Upper lobe of left lung (tissue), 6 donors: ENCODE measurements around the gene PVALEF. TPM values are rescaled to one million over a fixed set of nuclear protein-coding genes. Genes with fewer than 3 reads are reported as not detected.

Experiments used
- ATAC-seq, 2 donors: fragments of 200-7000 bp; cut with Tn5 transposase; one replicate each; pipeline ENCODE4 v1.9.1; 2022; ENCODE audit warnings: mild to moderate bottlenecking in 2 of 2, moderate library complexity in 2 of 2; ENCODE audit not compliant: low FRiP score in 2 of 2
- DNase-seq, 2 donors: peaks; one replicate each; pipeline ENCODE4 v3.0.0-alpha.2; 2019 to 2020
- H3K27ac ChIP-seq, 4 donors: fragments of 200-600 bp; sonication (generic); one replicate each; pipeline ENCODE4 v1.5.1; 2016 to 2019
- H3K27me3 ChIP-seq, 4 donors: fragments of 200-600 bp; sonication (generic); one replicate each; pipeline ENCODE4 v1.5.1; 2017 to 2019
- H3K36me3 ChIP-seq, 4 donors: fragments of 200-600 bp; sonication (generic); one replicate each; pipeline ENCODE4 v1.5.1; 2016 to 2019
- H3K4me1 ChIP-seq, 4 donors: fragments of 200-600 bp; sonication (generic); one replicate each; pipeline ENCODE4 v1.5.1; 2018 to 2019
- H3K4me3 ChIP-seq, 4 donors: fragments of 200-600 bp; sonication (generic); one replicate each; pipeline ENCODE4 v1.5.1; 2017 to 2019; ENCODE audit warnings: mild to moderate bottlenecking in 2 of 4, moderate library complexity in 1 of 4
- H3K9me3 ChIP-seq, 4 donors: fragments of 200-600 bp; sonication (generic); one replicate each; pipeline ENCODE4 v1.5.1; 2018 to 2019
- CTCF ChIP-seq, 6 experiments: fragments of 450-650 bp in 4 of 6; fragments of 200-600 bp in 2 of 6; sonication (generic) in 2 of 6; IDR thresholded peaks; one replicate each; pipeline ENCODE4 v1.5.1; 2016 to 2019; ENCODE audit warnings: antibody characterized with exemption in 6 of 6
- EP300 ChIP-seq, 4 donors: sonication (generic); formaldehyde crosslinking; IDR thresholded peaks; one replicate each; pipeline ENCODE4 v1.5.1; 2017; ENCODE audit warnings: antibody characterized with exemption in 4 of 4, control low read depth in 2 of 4
- POLR2A ChIP-seq, 4 donors: fragments of 450-650 bp; IDR thresholded peaks; one replicate each; pipeline ENCODE4 v1.5.1; 2016 to 2017; ENCODE audit warnings: antibody characterized with exemption in 4 of 4, mild to moderate bottlenecking in 2 of 4
- POLR2AphosphoS5 ChIP-seq, 2 donors: sonication (generic); formaldehyde crosslinking; IDR thresholded peaks; one replicate each; pipeline ENCODE4 v1.5.1; 2017; ENCODE audit warnings: antibody characterized with exemption in 2 of 2
- WGBS, 2 donors: methylation state at CpG; one replicate each; pipeline ENCODE4 v1.1.5; 2017 to 2018; 5-methylcytosine and 5-hydroxymethylcytosine counted together
- total RNA-seq, 6 donors: library from RNA; depleted of rRNA in 4 of 6; stranded (reverse); fragments of >200 nt in 4 of 6; gene quantifications; one replicate each; pipeline versions ENCODE4 v1.1.0 to v1.2.1, GENCODE V29; 2016 to 2021
- donor health status: DM: no; HTN: no; CAD: no; lungs with moderate emphysema.
- donor health status: DM: no; HTN: yes; CAD: no; lungs with severe emphysema.

The PVALEF gene
- total RNA-seq, 6 donors from 2014 or later = not detected

DNA sequence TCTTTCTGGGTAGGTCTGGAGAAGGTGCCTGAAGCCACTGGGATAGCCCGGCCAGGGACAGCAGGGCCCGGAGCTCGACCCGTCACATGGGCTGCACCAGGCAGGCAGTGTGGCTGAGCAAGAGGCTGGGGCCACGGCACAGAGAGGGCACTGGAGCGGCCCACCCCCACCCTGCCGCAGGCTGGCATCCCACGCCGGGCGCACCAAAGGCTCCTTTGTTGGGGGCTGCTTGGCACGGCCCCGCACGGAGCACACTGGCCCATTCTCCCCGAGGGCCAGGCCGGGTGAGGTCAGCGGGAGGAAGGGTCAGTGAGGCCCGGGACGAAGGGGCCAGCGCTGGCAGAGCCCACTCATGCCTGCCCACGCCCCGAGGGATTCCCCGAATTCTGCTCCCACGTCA lies 36.5 kb upstream of the PVALEF start:
- H3K27ac ChIP-seq = no peak overlapping the region
- H3K27me3 ChIP-seq = no peaks in the 10 kb centered on the region
- no peak for ATAC-seq
- no peak overlapping the region for H3K4me3 ChIP-seq
- H3K9me3 ChIP-seq = no peaks in the 10 kb centered on the region
- TF ChIP-seq CTCF (IDR thresholded peaks at IDR 0.05) (no peak), POLR2AphosphoS5 (IDR thresholded peaks at IDR 0.05) (no peak), EP300 (IDR thresholded peaks at IDR 0.05) (no peak)
- DNase-seq = peak in 1 of 2 donors; percentile 79
- H3K4me1 ChIP-seq = peaks cover 0 to 24% (median 12%) of the 10 kb centered on the region in 4 donors
- 92% methylated on average over 23 of the region's 23 CpGs; no CpG with 5 or more reads in 1 of the 2 donors for WGBS, 2 donors
- H3K36me3 ChIP-seq = peaks cover 0 to 40% (median 8%) of the 10 kb centered on the region in 4 donors

GRCh38 chr17:81129289-81129688 lies 36.0 kb upstream of the PVALEF start:
- WGBS, 2 donors = 77 to 91% methylated on average over 9 to 11 of the region's 11 CpGs
- peaks cover 0 to 26% (median 12%) of the 10 kb centered on the region in 4 donors for H3K4me1 ChIP-seq
- peak overlapping the region in 1 of 4 donors; percentile 82 for H3K27ac ChIP-seq
- TF ChIP-seq EP300 (IDR thresholded peaks at IDR 0.05) = no peak
- peak in 1 of 6 experiments; percentile 8 for TF ChIP-seq CTCF (IDR thresholded peaks at IDR 0.05)
- H3K27me3 ChIP-seq = no peaks in the 10 kb centered on the region
- ATAC-seq (no peak), DNase-seq (peak in 1 of 2 donors; percentile 52)
- H3K36me3 ChIP-seq = peaks cover 0 to 37% (median 7%) of the 10 kb centered on the region in 4 donors
- no peak overlapping the region for H3K4me3 ChIP-seq
- no peaks in the 10 kb centered on the region for H3K9me3 ChIP-seq

DNA sequence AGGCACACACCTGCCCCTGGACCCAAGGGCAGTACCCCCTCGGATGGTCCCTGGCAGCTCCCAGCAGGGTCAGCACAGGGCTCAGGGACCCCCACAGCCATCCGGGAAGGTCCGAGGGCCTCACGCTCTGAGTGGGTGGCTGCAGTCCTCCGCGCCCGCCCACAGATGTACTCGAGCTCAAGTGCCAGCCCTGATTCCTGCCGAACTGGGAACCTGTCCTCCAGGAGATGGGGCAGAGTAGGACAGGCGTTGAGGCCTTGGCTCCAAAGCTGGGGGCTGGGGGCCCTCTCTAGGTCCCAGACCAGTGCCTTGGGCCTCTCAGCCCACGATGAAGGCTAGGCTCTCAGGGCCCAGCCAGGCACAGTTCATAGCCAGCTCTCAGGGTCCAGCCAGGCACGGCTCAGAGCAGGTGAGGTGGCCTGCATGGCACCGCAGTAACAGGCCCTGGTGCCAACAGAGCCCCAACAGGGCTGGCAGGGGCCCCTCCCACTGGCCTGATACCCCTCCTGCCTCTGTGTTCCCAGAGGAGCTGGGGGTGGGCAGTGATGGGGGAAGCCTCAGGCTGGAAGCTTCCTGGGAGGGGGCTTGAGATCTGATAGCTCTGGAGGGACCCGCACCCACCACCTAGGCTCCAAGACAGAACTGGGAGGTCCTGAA lies 35.5 kb upstream of the PVALEF start:
- 71 to 84% methylated on average over 7 to 12 of the region's 14 CpGs for WGBS, 2 donors

DNA sequence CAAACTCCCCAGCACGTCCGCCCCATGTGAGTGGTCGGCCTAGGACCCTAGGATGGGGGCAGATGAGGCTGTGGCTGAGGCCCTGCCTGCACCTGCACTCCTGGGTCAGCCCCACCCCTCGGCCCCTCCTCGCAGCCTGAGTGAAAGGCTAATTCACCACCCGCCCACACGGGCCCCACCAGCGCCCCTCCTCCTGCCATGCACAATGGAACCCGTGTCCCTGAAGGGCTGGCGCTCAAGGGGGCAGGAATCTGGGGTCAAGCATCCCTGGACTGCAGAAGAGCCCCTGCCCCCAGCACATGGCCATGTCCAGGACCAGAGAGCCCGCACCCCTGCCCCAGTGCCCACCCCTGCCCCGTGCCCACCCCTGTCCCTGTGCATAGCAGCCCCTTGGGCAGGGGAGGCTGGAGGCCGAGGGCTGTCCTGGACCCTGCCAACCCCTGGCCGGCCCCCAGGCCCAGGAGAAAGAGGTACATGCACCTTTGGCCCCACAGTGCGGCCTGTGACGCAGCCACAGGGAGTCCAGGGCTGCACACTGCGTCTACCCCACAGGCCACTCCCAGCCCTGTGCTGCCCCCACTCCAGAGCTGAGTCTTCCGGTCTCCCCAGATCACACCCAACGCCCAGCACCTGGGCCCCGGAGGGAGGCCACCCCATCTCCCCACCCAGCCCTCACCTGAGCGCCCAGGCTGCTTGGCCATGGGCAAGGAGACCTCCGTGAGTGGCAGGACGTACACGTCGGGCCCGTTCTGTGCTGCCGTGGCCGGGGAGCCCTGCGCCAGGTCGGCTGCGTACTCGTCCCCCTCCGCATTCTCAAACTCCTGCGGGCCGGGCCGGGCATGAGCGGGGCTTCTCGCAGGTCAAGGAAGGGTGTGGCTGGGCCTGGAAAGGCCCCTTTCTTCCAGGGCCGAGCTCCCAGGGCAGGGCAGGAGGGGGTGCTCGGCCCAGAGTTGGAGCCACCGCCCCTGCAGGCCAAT lies 34.6 kb upstream of the PVALEF start:
- peak overlapping the region; percentile 70 to 82 (median 79) for H3K27ac ChIP-seq
- peak overlapping the region in 3 of 4 donors; percentile 45 to 56 (median 49) for H3K4me3 ChIP-seq
- 61 to 63% methylated on average over 23 to 36 of the region's 41 CpGs for WGBS, 2 donors
- TF ChIP-seq CTCF (IDR thresholded peaks at IDR 0.05) = no peak
- TF ChIP-seq POLR2A (IDR thresholded peaks at IDR 0.05) = peak in 2 of 4 donors; percentile 35 to 52
- peak in 1 of 2 donors; percentile 20 for TF ChIP-seq POLR2AphosphoS5 (IDR thresholded peaks at IDR 0.05)
- peak; percentile 77 to 87 for DNase-seq
- no peaks in the 10 kb centered on the region for H3K9me3 ChIP-seq
- peaks cover 0 to 23% (median 2%) of the 10 kb centered on the region in 4 donors for H3K36me3 ChIP-seq
- H3K27me3 ChIP-seq = no peaks in the 10 kb centered on the region
- peak; percentile 4 to 66 for ATAC-seq
- peaks cover 0 to 26% (median 12%) of the 10 kb centered on the region in 4 donors for H3K4me1 ChIP-seq

More for the DNA sequence above, 35.5 kb upstream of the PVALEF start:
- DNase-seq (peak; percentile 51 to 67), ATAC-seq (no peak)
- Histone ChIP-seq H3K36me3 (peaks cover 0 to 31% (median 3%) of the 10 kb centered on the region in 4 donors), H3K27ac (peak overlapping the region in 3 of 4 donors; percentile 76 to 82 (median 82)), H3K4me1 (peaks cover 0 to 26% (median 12%) of the 10 kb centered on the region in 4 donors), H3K9me3 (no peaks in the 10 kb centered on the region), H3K27me3 (no peaks in the 10 kb centered on the region), H3K4me3 (peak overlapping the region in 2 of 4 donors; percentile 49 to 56)
- no peak for TF ChIP-seq CTCF (IDR thresholded peaks at IDR 0.05)
- TF ChIP-seq EP300 (IDR thresholded peaks at IDR 0.05) = no peak
- no peak for TF ChIP-seq POLR2AphosphoS5 (IDR thresholded peaks at IDR 0.05)
- TF ChIP-seq POLR2A (IDR thresholded peaks at IDR 0.05) = no peak
